Smooth muscle cell of the brain vasculature (primary cell): Measurements from ENCODE around the gene CEACAM1.
"Not testable (repeated sequence)": the region's sequence is repeated elsewhere in the genome, so short reads cannot be mapped to it uniquely, and the experiment has no call there.

Experiments
- DNase-seq: peaks from one replicate; pipeline ENCODE4 v3.0.0-alpha.2; 2012; ENCODE audit warnings: low read depth, low spot score

CEACAM1 gene

GRCh38 chr19:42512130-42512636, 16.1 kb downstream of the CEACAM1 start:
- DNase-seq: no peak

- DNase-seq: no peak
These were observed 16.9 kb downstream of the CEACAM1 start for GRCh38 chr19:42511340-42511739.

GRCh38 chr19:42508892-42509444, 19.3 kb downstream of the CEACAM1 start:
- DNase-seq: no peak

GRCh38 chr19:42505066-42505465, 23.2 kb downstream of the CEACAM1 start:
- no peak for DNase-seq

- no peak for DNase-seq
These were observed 26.5 kb downstream of the CEACAM1 start for GRCh38 chr19:42501733-42502132.

- not testable (repeated sequence) for DNase-seq
These were observed 27.0 kb downstream of the CEACAM1 start for GRCh38 chr19:42501243-42501642.

GRCh38 chr19:42498169-42498757, 30.0 kb downstream of the CEACAM1 start:
- no peak for DNase-seq

- no peak for DNase-seq
These were observed 30.7 kb downstream of the CEACAM1 start for GRCh38 chr19:42497492-42498168.

- DNase-seq: no peak
These were observed 31.7 kb downstream of the CEACAM1 start for GRCh38 chr19:42496460-42497133.

- DNase-seq: no peak
These were observed 32.6 kb downstream of the CEACAM1 start for GRCh38 chr19:42495663-42496062.

- no peak for DNase-seq
These were observed 34.0 kb downstream of the CEACAM1 start for GRCh38 chr19:42494321-42494720.

- no peak for DNase-seq
These were observed 39.3 kb downstream of the CEACAM1 start for GRCh38 chr19:42488783-42489521.

- DNase-seq: no peak
These were observed 40.5 kb downstream of the CEACAM1 start for GRCh38 chr19:42487798-42488178.

- no peak for DNase-seq
These were observed 41.1 kb downstream of the CEACAM1 start for GRCh38 chr19:42487032-42487797.

GRCh38 chr19:42485036-42485435, 43.2 kb downstream of the CEACAM1 start:
- DNase-seq: not testable (repeated sequence)

- DNase-seq: no peak
These were observed 47.8 kb downstream of the CEACAM1 start for GRCh38 chr19:42480335-42481095.

GRCh38 chr19:42479736-42480135, 48.5 kb downstream of the CEACAM1 start:
- DNase-seq: no peak

- no peak for DNase-seq
These were observed 49.4 kb downstream of the CEACAM1 start for GRCh38 chr19:42478765-42479311.

- DNase-seq: no peak
These were observed 50.3 kb downstream of the CEACAM1 start for GRCh38 chr19:42477933-42478332.

GRCh38 chr19:42477117-42477516, 51.2 kb downstream of the CEACAM1 start:
- no peak for DNase-seq
